ENCODE results near the gene NAIF1.

GRCh38 chr9:128048663-128049062, 18.5 kb downstream of the NAIF1 start:
- TF ChIP-seq GATA3 (IDR thresholded peaks at IDR 0.05; ENCODE audit: low read depth, low read length): no peak
- no peak for TF ChIP-seq GATA2 (IDR thresholded peaks at IDR 0.05; ENCODE audit: low read depth, low read length)

Data from SH-SY5Y (cell line).